Measurements from ENCODE around the gene KIF16B. TPM values are rescaled to one million over a fixed set of nuclear protein-coding genes. Genes with fewer than 3 reads are reported as not detected.

Gene KIF16B
- total and polyA plus RNA-seq, 2 of the 13 experiments (the other 11 are each of a cell fraction or from before 2014, with no cell fraction given), result 6.9 to 18.0 TPM

- Histone ChIP-seq H3K4me1 (ENCODE audit: insufficient read depth, low read length) (0 out of 2 replicates have a peak, but pooled peaks cover 4% of the 10 kb centered on the region), H3K79me2 (ENCODE audit: insufficient read depth, low read length) (no peaks in the 10 kb centered on the region), H3K9ac (ENCODE audit: insufficient read depth, low read depth, low read length) (no peak overlapping the region), H3K27ac (ENCODE audit: extremely low read length, insufficient read depth, low read length) (no peak overlapping the region), H3K9me3 (ENCODE audit: low read length) (no peaks in the 10 kb centered on the region), H3K4me2 (ENCODE audit: low read depth, low read length) (no peak overlapping the region), H4K20me1 (ENCODE audit: insufficient read depth, low read length) (no peaks in the 10 kb centered on the region), H2AFZ (ENCODE audit: low read length) (no peak overlapping the region), H3K36me3 (replicated peaks in 1 of 2; ENCODE audit: control insufficient read depth in 1 of 2, insufficient read depth in 2 of 2, low read length in 2 of 2) (no peaks in the 10 kb centered on the region), H3K27me3 (ENCODE audit: control insufficient read depth in 1 of 2, insufficient read depth in 2 of 2, low read length in 2 of 2) (no peaks in the 10 kb centered on the region), H3K4me3 (replicated peaks in 1 of 3; ENCODE audit: insufficient read depth in 1 of 3, low read depth in 2 of 3, low read length in 3 of 3) (no peak overlapping the region)
- no TSS peak for BruUV-seq (replicated peaks)
- intact Hi-C loops (cut with micrococcal nuclease; ENCODE audit: unreplicated experiment), result no loop called here
- FAIRE-seq (no peak), DNase-seq (ENCODE audit: low spot score) (no peak), ATAC-seq (no peak)
- in situ Hi-C loops (cut with HindIII; ENCODE audit: extremely low pct_ligation_motif_present, low pct_unique_long_range_greater_than_20kb), result loop anchor here (10.0 kb wide), 1 partner anchor 229 kb away; no protein-coding TSS in a partner anchor
- POLR2A ChIA-PET, result no interaction called here
- CTCF ChIA-PET (ENCODE audit: low intra/inter-chr PET ratio, low total read pairs), result no interaction called here
- WGBS (ENCODE audit: low lambda C conversion rate), result 67% methylated on average over 7 of the region's 7 CpGs
- TF ChIP-seq, protein P1, sequence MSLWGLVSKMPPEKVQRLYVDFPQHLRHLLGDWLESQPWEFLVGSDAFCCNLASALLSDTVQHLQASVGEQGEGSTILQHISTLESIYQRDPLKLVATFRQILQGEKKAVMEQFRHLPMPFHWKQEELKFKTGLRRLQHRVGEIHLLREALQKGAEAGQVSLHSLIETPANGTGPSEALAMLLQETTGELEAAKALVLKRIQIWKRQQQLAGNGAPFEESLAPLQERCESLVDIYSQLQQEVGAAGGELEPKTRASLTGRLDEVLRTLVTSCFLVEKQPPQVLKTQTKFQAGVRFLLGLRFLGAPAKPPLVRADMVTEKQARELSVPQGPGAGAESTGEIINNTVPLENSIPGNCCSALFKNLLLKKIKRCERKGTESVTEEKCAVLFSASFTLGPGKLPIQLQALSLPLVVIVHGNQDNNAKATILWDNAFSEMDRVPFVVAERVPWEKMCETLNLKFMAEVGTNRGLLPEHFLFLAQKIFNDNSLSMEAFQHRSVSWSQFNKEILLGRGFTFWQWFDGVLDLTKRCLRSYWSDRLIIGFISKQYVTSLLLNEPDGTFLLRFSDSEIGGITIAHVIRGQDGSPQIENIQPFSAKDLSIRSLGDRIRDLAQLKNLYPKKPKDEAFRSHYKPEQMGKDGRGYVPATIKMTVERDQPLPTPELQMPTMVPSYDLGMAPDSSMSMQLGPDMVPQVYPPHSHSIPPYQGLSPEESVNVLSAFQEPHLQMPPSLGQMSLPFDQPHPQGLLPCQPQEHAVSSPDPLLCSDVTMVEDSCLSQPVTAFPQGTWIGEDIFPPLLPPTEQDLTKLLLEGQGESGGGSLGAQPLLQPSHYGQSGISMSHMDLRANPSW (CRISPR knock-in tag; IDR thresholded peaks at IDR 0.05; ENCODE audit: borderline replicate concordance), result no peak
- no peak for TF ChIP-seq MAFF (IDR thresholded peaks at IDR 0.05; ENCODE audit: low read depth, low read length)
- no peak for TF ChIP-seq BCL6 (CRISPR knock-in tag; IDR thresholded peaks at IDR 0.05)
- no peak for TF ChIP-seq CENPT (CRISPR knock-in tag; IDR thresholded peaks at IDR 0.05; ENCODE audit: low read depth)
- no peak for TF ChIP-seq NR1H2 (CRISPR knock-in tag; IDR thresholded peaks at IDR 0.05; ENCODE audit: borderline replicate concordance, low read depth)
- TF ChIP-seq ZNF143 (CRISPR knock-in tag; IDR thresholded peaks at IDR 0.05), result no peak
- TF ChIP-seq MBD4 (IDR thresholded peaks at IDR 0.05; ENCODE audit: borderline replicate concordance, low read length), result no peak
- no peak for TF ChIP-seq TFDP2 (CRISPR knock-in tag; IDR thresholded peaks at IDR 0.05)
- no peak for TF ChIP-seq SIN3A (IDR thresholded peaks at IDR 0.05; ENCODE audit: borderline replicate concordance, low read depth, low read length)
- TF ChIP-seq, protein P2, sequence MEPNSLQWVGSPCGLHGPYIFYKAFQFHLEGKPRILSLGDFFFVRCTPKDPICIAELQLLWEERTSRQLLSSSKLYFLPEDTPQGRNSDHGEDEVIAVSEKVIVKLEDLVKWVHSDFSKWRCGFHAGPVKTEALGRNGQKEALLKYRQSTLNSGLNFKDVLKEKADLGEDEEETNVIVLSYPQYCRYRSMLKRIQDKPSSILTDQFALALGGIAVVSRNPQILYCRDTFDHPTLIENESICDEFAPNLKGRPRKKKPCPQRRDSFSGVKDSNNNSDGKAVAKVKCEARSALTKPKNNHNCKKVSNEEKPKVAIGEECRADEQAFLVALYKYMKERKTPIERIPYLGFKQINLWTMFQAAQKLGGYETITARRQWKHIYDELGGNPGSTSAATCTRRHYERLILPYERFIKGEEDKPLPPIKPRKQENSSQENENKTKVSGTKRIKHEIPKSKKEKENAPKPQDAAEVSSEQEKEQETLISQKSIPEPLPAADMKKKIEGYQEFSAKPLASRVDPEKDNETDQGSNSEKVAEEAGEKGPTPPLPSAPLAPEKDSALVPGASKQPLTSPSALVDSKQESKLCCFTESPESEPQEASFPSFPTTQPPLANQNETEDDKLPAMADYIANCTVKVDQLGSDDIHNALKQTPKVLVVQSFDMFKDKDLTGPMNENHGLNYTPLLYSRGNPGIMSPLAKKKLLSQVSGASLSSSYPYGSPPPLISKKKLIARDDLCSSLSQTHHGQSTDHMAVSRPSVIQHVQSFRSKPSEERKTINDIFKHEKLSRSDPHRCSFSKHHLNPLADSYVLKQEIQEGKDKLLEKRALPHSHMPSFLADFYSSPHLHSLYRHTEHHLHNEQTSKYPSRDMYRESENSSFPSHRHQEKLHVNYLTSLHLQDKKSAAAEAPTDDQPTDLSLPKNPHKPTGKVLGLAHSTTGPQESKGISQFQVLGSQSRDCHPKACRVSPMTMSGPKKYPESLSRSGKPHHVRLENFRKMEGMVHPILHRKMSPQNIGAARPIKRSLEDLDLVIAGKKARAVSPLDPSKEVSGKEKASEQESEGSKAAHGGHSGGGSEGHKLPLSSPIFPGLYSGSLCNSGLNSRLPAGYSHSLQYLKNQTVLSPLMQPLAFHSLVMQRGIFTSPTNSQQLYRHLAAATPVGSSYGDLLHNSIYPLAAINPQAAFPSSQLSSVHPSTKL (CRISPR knock-in tag; IDR thresholded peaks at IDR 0.05), result no peak
- no peak for TF ChIP-seq ZNF629 (CRISPR knock-in tag; conservative IDR thresholded peaks at IDR 0.05)
- TF ChIP-seq MXD4 (CRISPR knock-in tag; IDR thresholded peaks at IDR 0.05), result no peak
- TF ChIP-seq, protein P3, sequence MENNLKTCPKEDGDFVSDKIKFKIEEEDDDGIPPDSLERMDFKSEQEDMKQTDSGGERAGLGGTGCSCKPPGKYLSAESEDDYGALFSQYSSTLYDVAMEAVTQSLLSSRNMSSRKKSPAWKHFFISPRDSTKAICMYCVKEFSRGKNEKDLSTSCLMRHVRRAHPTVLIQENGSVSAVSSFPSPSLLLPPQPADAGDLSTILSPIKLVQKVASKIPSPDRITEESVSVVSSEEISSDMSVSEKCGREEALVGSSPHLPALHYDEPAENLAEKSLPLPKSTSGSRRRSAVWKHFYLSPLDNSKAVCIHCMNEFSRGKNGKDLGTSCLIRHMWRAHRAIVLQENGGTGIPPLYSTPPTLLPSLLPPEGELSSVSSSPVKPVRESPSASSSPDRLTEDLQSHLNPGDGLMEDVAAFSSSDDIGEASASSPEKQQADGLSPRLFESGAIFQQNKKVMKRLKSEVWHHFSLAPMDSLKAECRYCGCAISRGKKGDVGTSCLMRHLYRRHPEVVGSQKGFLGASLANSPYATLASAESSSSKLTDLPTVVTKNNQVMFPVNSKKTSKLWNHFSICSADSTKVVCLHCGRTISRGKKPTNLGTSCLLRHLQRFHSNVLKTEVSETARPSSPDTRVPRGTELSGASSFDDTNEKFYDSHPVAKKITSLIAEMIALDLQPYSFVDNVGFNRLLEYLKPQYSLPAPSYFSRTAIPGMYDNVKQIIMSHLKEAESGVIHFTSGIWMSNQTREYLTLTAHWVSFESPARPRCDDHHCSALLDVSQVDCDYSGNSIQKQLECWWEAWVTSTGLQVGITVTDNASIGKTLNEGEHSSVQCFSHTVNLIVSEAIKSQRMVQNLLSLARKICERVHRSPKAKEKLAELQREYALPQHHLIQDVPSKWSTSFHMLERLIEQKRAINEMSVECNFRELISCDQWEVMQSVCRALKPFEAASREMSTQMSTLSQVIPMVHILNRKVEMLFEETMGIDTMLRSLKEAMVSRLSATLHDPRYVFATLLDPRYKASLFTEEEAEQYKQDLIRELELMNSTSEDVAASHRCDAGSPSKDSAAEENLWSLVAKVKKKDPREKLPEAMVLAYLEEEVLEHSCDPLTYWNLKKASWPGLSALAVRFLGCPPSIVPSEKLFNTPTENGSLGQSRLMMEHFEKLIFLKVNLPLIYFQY (CRISPR knock-in tag; IDR thresholded peaks at IDR 0.05; ENCODE audit: borderline replicate concordance), result no peak
- no peak for TF ChIP-seq EZH2 (conservative IDR thresholded peaks at IDR 0.05; ENCODE audit: low read depth, low read length)
Measured at GRCh38 chr20:16246291-16246690, 327.0 kb downstream of the KIF16B start.
